HepG2 (cell line): ENCODE data around the gene TM2D3. TPM values are rescaled to one million over a fixed set of nuclear protein-coding genes. Genes with fewer than 3 reads are reported as not detected.

Experiments used
- ADNP ChIP-seq: sonication (generic); formaldehyde crosslinking; IDR thresholded peaks from 2 replicates; pipeline ENCODE4 v1.4.0; 2020; ENCODE audit warnings: missing genetic modification reagents
- ATF7-NPFF ChIP-seq: sonication (generic); formaldehyde crosslinking; IDR thresholded peaks from 2 replicates; pipeline ENCODE4 v1.8.1; 2023; ENCODE audit warnings: mild to moderate bottlenecking, low read depth, missing genetic modification reagents, moderate library complexity
- FOXA1 ChIP-seq, 2 experiments: fragments of 450-650 bp in 1 of 2; sonication (generic) in 1 of 2; formaldehyde crosslinking in 1 of 2; IDR thresholded peaks; 2 replicates each; pipeline versions ENCODE4 v1.4.0 to v1.6.1; 2016 to 2020; ENCODE audit warnings: missing genetic modification reagents in 1 of 2
- HMGXB4 ChIP-seq, 2 experiments: sonication (generic) in 1 of 2; formaldehyde crosslinking in 1 of 2; IDR thresholded peaks; 2 replicates each; pipeline versions ENCODE4 v1.4.0 to v1.6.1; 2018 to 2020; ENCODE audit warnings: missing genetic modification reagents in 2 of 2, borderline replicate concordance in 1 of 2, low read depth in 1 of 2, mild to moderate bottlenecking in 1 of 2, missing biosample characterization in 1 of 2
- MBD4 ChIP-seq: IDR thresholded peaks from 2 replicates; pipeline ENCODE4 v1.6.1; 2012; ENCODE audit warnings: low read length, inconsistent platforms, borderline replicate concordance
- NR2F1 ChIP-seq, 2 experiments: fragments of 450-650 bp in 1 of 2; formaldehyde crosslinking in 1 of 2; IDR thresholded peaks; 2 replicates each; pipeline versions ENCODE4 v1.5.0 to v1.6.1; 2016 to 2020; ENCODE audit warnings: mild to moderate bottlenecking in 1 of 2, missing compliant biosample characterization in 1 of 2, missing genetic modification reagents in 1 of 2, moderate library complexity in 1 of 2
- POLR2A ChIP-seq, 2 experiments: IDR thresholded peaks; 2 replicates each; pipeline ENCODE4 v1.6.1; 2011; ENCODE audit warnings: low read depth in 2 of 2, low read length in 2 of 2, mild to moderate bottlenecking in 1 of 2, moderate library complexity in 1 of 2; ENCODE audit not compliant: insufficient read depth in 1 of 2
- RFX3 ChIP-seq: IDR thresholded peaks from 2 replicates; pipeline ENCODE4 v1.6.1; 2016; ENCODE audit warnings: missing biosample characterization, missing genetic modification reagents
- TOPORS ChIP-seq: sonication (generic); formaldehyde crosslinking; IDR thresholded peaks from 2 replicates; pipeline ENCODE4 v1.8.0; 2023; ENCODE audit warnings: mild to moderate bottlenecking, missing genetic modification reagents
- ZNF10 ChIP-seq: sonication (generic); formaldehyde crosslinking; IDR thresholded peaks from 2 replicates; pipeline ENCODE4 v1.4.0; 2020; ENCODE audit warnings: mild to moderate bottlenecking, low read depth, missing genetic modification reagents, borderline replicate concordance
- ZNF766 ChIP-seq: sonication (generic); formaldehyde crosslinking; IDR thresholded peaks from 2 replicates; pipeline ENCODE4 v1.5.0; 2020; ENCODE audit warnings: missing genetic modification reagents, borderline replicate concordance
- polyA plus RNA-seq, 8 experiments: library from polyadenylated mRNA; depleted of rRNA in 3 of 8; stranded (reverse) in 7 of 8; unstranded in 1 of 8; fragments of >200 nt; fragmentation: Illumina TruSeq in 4 of 8; extraction: Trizol in 4 of 8; gene quantifications; 2 replicates each; pipeline versions ENCODE4 v1.2.1 to v1.2.3, GENCODE V29; 2011 to 2016; ENCODE audit warnings: low read depth in 4 of 8, missing spikeins in 1 of 8, mixed read lengths in 1 of 8; ENCODE audit not compliant: insufficient read depth in 1 of 8
- total RNA-seq, 5 experiments: library from RNA; depleted of rRNA; stranded (reverse); fragments of >200 nt; fragmentation: Illumina TruSeq; extraction: Trizol; gene quantifications; 2 replicates each; pipeline ENCODE4 v1.2.3, GENCODE V29; 2016; ENCODE audit warnings: low read depth in 1 of 5
- TF ChIP-seq, protein P1 (sequence below): sonication (generic); formaldehyde crosslinking; IDR thresholded peaks from 2 replicates; pipeline ENCODE4 v1.8.1; 2022; ENCODE audit warnings: low read depth, mild to moderate bottlenecking, missing genetic modification reagents
- TF ChIP-seq, protein P2 (sequence below): IDR thresholded peaks from 2 replicates; pipeline ENCODE4 v1.6.1; 2016; ENCODE audit warnings: low read depth, missing genetic modification reagents, missing compliant biosample characterization
- TF ChIP-seq, protein P3 (sequence below): sonication (generic); formaldehyde crosslinking; IDR thresholded peaks from 2 replicates; pipeline ENCODE4 v1.4.0; 2020; ENCODE audit warnings: mild to moderate bottlenecking, missing genetic modification reagents
- TF ChIP-seq, protein P4 (sequence below): sonication (generic); formaldehyde crosslinking; IDR thresholded peaks from 2 replicates; pipeline ENCODE4 v1.4.0; 2020; ENCODE audit warnings: missing genetic modification reagents

The TM2D3 gene
- total and polyA plus RNA-seq, 2 of the 13 experiments (the other 11 are each of a cell fraction or from before 2014, with no cell fraction given): 31.1 to 72.7 TPM

GRCh38 chr15:101652098-101652785 is at the start of gene TM2D3 (continued):
- TF ChIP-seq, protein P1, sequence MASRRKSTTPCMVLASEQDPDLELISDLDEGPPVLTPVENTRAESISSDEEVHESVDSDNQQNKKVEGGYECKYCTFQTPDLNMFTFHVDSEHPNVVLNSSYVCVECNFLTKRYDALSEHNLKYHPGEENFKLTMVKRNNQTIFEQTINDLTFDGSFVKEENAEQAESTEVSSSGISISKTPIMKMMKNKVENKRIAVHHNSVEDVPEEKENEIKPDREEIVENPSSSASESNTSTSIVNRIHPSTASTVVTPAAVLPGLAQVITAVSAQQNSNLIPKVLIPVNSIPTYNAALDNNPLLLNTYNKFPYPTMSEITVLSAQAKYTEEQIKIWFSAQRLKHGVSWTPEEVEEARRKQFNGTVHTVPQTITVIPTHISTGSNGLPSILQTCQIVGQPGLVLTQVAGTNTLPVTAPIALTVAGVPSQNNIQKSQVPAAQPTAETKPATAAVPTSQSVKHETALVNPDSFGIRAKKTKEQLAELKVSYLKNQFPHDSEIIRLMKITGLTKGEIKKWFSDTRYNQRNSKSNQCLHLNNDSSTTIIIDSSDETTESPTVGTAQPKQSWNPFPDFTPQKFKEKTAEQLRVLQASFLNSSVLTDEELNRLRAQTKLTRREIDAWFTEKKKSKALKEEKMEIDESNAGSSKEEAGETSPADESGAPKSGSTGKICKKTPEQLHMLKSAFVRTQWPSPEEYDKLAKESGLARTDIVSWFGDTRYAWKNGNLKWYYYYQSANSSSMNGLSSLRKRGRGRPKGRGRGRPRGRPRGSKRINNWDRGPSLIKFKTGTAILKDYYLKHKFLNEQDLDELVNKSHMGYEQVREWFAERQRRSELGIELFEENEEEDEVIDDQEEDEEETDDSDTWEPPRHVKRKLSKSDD (CRISPR knock-in tag): no peak; the same call in none of the 2 replicates
- TF ChIP-seq NR2F1 (CRISPR knock-in tag; IDR thresholded peaks at IDR 0.05) (no peak), MBD4 (no peak), RFX3 (CRISPR knock-in tag) (no peak), POLR2A (IDR thresholded peaks at IDR 0.05; ENCODE audit: insufficient read depth in 1 of 2, low read depth in 2 of 2, low read length in 2 of 2) (peak; percentile 82 to 94), ATF7-NPFF (CRISPR knock-in tag) (peak; percentile 92), FOXA1 (IDR thresholded peaks at IDR 0.05) (no peak), FOXA1 (CRISPR knock-in tag; IDR thresholded peaks at IDR 0.05) (no peak), ADNP (CRISPR knock-in tag) (no peak), ZNF766 (peak; percentile 87; the same call in 1 of the 2 replicates), TOPORS (CRISPR knock-in tag) (peak; percentile 90), HMGXB4 (CRISPR knock-in tag; IDR thresholded peaks at IDR 0.05; ENCODE audit: borderline replicate concordance in 1 of 2, low read depth in 1 of 2) (peak; percentile 93 to 99; a peak in 3 of 4 replicates), ZNF10 (no peak)
- TF ChIP-seq, protein P2, sequence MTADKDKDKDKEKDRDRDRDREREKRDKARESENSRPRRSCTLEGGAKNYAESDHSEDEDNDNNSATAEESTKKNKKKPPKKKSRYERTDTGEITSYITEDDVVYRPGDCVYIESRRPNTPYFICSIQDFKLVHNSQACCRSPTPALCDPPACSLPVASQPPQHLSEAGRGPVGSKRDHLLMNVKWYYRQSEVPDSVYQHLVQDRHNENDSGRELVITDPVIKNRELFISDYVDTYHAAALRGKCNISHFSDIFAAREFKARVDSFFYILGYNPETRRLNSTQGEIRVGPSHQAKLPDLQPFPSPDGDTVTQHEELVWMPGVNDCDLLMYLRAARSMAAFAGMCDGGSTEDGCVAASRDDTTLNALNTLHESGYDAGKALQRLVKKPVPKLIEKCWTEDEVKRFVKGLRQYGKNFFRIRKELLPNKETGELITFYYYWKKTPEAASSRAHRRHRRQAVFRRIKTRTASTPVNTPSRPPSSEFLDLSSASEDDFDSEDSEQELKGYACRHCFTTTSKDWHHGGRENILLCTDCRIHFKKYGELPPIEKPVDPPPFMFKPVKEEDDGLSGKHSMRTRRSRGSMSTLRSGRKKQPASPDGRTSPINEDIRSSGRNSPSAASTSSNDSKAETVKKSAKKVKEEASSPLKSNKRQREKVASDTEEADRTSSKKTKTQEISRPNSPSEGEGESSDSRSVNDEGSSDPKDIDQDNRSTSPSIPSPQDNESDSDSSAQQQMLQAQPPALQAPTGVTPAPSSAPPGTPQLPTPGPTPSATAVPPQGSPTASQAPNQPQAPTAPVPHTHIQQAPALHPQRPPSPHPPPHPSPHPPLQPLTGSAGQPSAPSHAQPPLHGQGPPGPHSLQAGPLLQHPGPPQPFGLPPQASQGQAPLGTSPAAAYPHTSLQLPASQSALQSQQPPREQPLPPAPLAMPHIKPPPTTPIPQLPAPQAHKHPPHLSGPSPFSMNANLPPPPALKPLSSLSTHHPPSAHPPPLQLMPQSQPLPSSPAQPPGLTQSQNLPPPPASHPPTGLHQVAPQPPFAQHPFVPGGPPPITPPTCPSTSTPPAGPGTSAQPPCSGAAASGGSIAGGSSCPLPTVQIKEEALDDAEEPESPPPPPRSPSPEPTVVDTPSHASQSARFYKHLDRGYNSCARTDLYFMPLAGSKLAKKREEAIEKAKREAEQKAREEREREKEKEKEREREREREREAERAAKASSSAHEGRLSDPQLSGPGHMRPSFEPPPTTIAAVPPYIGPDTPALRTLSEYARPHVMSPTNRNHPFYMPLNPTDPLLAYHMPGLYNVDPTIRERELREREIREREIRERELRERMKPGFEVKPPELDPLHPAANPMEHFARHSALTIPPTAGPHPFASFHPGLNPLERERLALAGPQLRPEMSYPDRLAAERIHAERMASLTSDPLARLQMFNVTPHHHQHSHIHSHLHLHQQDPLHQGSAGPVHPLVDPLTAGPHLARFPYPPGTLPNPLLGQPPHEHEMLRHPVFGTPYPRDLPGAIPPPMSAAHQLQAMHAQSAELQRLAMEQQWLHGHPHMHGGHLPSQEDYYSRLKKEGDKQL (CRISPR knock-in tag): peak; percentile 18; the same call in 1 of the 2 replicates
- TF ChIP-seq, protein P3, sequence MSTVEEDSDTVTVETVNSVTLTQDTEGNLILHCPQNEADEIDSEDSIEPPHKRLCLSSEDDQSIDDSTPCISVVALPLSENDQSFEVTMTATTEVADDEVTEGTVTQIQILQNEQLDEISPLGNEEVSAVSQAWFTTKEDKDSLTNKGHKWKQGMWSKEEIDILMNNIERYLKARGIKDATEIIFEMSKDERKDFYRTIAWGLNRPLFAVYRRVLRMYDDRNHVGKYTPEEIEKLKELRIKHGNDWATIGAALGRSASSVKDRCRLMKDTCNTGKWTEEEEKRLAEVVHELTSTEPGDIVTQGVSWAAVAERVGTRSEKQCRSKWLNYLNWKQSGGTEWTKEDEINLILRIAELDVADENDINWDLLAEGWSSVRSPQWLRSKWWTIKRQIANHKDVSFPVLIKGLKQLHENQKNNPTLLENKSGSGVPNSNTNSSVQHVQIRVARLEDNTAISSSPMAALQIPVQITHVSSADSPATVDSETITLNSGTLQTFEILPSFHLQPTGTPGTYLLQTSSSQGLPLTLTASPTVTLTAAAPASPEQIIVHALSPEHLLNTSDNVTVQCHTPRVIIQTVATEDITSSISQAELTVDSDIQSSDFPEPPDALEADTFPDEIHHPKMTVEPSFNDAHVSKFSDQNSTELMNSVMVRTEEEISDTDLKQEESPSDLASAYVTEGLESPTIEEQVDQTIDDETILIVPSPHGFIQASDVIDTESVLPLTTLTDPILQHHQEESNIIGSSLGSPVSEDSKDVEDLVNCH (CRISPR knock-in tag): no peak
- TF ChIP-seq, protein P4, sequence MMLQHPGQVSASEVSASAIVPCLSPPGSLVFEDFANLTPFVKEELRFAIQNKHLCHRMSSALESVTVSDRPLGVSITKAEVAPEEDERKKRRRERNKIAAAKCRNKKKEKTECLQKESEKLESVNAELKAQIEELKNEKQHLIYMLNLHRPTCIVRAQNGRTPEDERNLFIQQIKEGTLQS: no peak
